ENCODE measurements around the gene OVAAL. TPM values are rescaled to one million over a fixed set of nuclear protein-coding genes. Genes with fewer than 3 reads are reported as not detected.

The OVAAL gene
- total and polyA plus RNA-seq, 2 donors (not counting 3 experiments of a cell fraction or from before 2014, with no cell fraction given) = 0.04 TPM; not detected in 1

- no peak overlapping the region for H3K4me3 ChIP-seq (replicated peaks in 1 of 3; ENCODE audit: insufficient read depth in 1 of 3, low read depth in 1 of 3, low read length in 3 of 3)
- FAIRE-seq (no peak), DNase-seq (ENCODE audit: low read depth, low spot score) (no peak)
- no peaks in the 10 kb centered on the region for H3K9me1 ChIP-seq (replicated peaks; ENCODE audit: control insufficient read depth, extremely low read depth, insufficient read depth, low read length)
- intact Hi-C loops (cut with micrococcal nuclease) (no loop called here), dilution Hi-C loops (cut with MboI; ENCODE audit: extremely low pct_ligation_motif_present, low sequenced_read_pairs) (no loop called here)
- no peaks in the 10 kb centered on the region for H3K79me2 ChIP-seq (ENCODE audit: control insufficient read depth, insufficient read depth, low read length)
- BruUV-seq (replicated peaks) = no TSS peak
- no peaks in the 10 kb centered on the region for H3K9me3 ChIP-seq (replicated peaks; ENCODE audit: control insufficient read depth, insufficient read depth, low read length)
- H3K4me2 ChIP-seq (ENCODE audit: insufficient read depth, low read length) = no peak overlapping the region
- H4K20me1 ChIP-seq (replicated peaks; ENCODE audit: control insufficient read depth, extremely low read depth, insufficient read depth, low read length) = no peaks in the 10 kb centered on the region
- H3K27me3 ChIP-seq (ENCODE audit: control insufficient read depth in 2 of 2, insufficient read depth in 2 of 2, low read length in 2 of 2) = peaks cover 15% of the 10 kb centered on the region in 2 experiments
- no peak overlapping the region for H3K27ac ChIP-seq (ENCODE audit: insufficient read depth, low read depth, low read length)
- H3K36me3 ChIP-seq (ENCODE audit: control insufficient read depth in 2 of 2, extremely low read depth in 1 of 2, insufficient read depth in 2 of 2, low read length in 2 of 2) = no peaks in the 10 kb centered on the region
- no peak overlapping the region for H2AFZ ChIP-seq (ENCODE audit: low read depth, low read length)
- ChIA-PET POLR2A (no interaction called here), CTCF (no interaction called here)
- TF ChIP-seq POLR2A (IDR thresholded peaks at IDR 0.05; ENCODE audit: low read depth, low read length) (no peak), CTCF (IDR thresholded peaks at IDR 0.05; ENCODE audit: extremely low read depth in 1 of 2, insufficient read depth in 1 of 2, low read depth in 1 of 2, low read length in 2 of 2) (no peak), GATA2 (IDR thresholded peaks at IDR 0.05; ENCODE audit: insufficient read depth, insufficient read length, low read depth, low read length) (no peak), JUN (IDR thresholded peaks at IDR 0.05; ENCODE audit: borderline replicate concordance, insufficient read depth, insufficient read length, low read depth) (no peak), POLR2AphosphoS5 (IDR thresholded peaks at IDR 0.05; ENCODE audit: insufficient read depth, low read depth, low read length) (no peak), FOS (IDR thresholded peaks at IDR 0.05; ENCODE audit: borderline replicate concordance, insufficient read depth, low read length) (no peak), MYC (IDR thresholded peaks at IDR 0.05; ENCODE audit: low read depth, low read length) (no peak), MAX (IDR thresholded peaks at IDR 0.05; ENCODE audit: insufficient read depth, insufficient read length) (no peak), EZH2 (IDR thresholded peaks at IDR 0.05; ENCODE audit: borderline replicate concordance, low read depth, low read length, severe bottlenecking) (no peak)
- no peak overlapping the region for H3K9ac ChIP-seq (replicated peaks; ENCODE audit: extremely low read depth, insufficient read depth, low read length)
- H3K4me1 ChIP-seq (ENCODE audit: control insufficient read depth, extremely low read depth, insufficient read depth, low read length) = no peaks in the 10 kb centered on the region
These were observed 38.8 kb downstream of the OVAAL start for GRCh38 chr1:180597520-180597919.
